ENCODE data around the gene COA3. TPM values are rescaled to one million over a fixed set of nuclear protein-coding genes. Genes with fewer than 3 reads are reported as not detected.
A peak's percentile ranks its signal among the peaks of the same experiment; 100 is the strongest.

The COA3 gene
- total and polyA plus RNA-seq, 2 experiments from 2014 or later = 81.2 to 138 TPM

DNA sequence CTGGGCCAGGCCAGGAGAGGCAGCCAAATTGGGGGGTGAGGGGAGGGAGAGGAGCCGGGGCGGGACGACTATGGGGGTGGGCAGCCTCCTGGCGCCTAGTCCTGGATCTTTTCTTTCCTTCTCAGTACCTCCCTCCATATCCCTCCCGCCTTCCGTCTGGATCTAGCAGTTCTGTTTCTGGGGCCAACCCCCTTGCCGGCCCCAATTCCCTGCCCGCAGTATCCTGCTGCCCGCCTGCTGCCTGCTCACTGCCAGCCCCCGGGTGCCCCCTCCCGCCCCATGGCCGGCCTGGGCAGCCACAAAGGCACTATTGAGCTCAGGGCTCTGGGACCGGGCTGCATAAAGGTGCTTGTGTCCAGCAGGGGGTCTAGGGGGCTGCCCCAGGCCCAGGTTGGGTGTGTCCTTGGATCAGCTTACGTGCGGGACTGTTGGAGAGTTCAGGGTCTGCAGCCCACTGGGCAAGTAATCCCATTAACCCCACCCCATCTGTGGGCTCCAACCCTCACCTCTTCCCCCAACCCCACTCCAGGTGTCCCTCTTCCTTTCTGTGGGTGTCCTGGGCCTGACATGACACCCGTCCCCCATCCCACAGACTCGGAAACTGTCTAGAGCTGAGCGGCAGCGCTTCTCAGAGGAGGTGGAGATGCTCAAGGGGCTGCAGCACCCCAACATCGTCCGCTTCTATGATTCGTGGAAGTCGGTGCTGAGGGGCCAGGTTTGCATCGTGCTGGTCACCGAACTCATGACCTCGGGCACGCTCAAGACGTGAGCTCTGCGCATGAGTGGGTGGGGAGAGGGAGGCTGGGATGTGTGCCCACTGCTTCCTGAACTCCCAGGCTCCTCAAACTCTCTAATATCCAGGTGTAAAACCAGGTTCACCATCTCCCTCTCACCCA is 16.1 kb downstream of the COA3 start:
- H3K27me3 Mint-ChIP-seq (ENCODE audit: insufficient read depth, low read depth, poor library complexity) = peaks cover 44% of the 10 kb centered on the region
- H3K27me3 ChIP-seq (ENCODE audit: insufficient read depth) = peaks cover 34% of the 10 kb centered on the region
- ATAC-seq (0 out of 3 replicates have a peak, but pooled peaks have one; percentile 2), DNase-seq (ENCODE audit: low spot score) (no peak)
- no peaks in the 10 kb centered on the region for H3K9me2 ChIP-seq (ENCODE audit: insufficient read depth)
- H4K20me1 ChIP-seq (replicated peaks; ENCODE audit: insufficient read depth) = no peaks in the 10 kb centered on the region
- H3K9me3 Mint-ChIP-seq = no peaks in the 10 kb centered on the region; the same call in 2 of the 3 replicates
- H3K4me3 ChIP-seq = no peak overlapping the region
- H2AFZ ChIP-seq = no peak overlapping the region
- H3K4me3 Mint-ChIP-seq = no peak overlapping the region; the same call in 2 of the 3 replicates
- no peaks in the 10 kb centered on the region for H3K36me3 ChIP-seq (ENCODE audit: insufficient read depth)
- H3K27ac ChIP-seq (ENCODE audit: low read depth) = no peak overlapping the region
- H3K4me1 ChIP-seq (ENCODE audit: insufficient read depth) = peaks cover 21% of the 10 kb centered on the region; the same call in 1 of the 2 replicates
- no peak overlapping the region for H3K27ac Mint-ChIP-seq
- H3K4me1 Mint-ChIP-seq = peaks cover 24% of the 10 kb centered on the region
- no peak overlapping the region for H3K4me2 ChIP-seq
- TF ChIP-seq NANOG (IDR thresholded peaks at IDR 0.05; ENCODE audit: borderline replicate concordance) (no peak), ZNF331 (CRISPR knock-in tag; IDR thresholded peaks at IDR 0.05; ENCODE audit: low read depth) (no peak), POLR2AphosphoS5 (IDR thresholded peaks at IDR 0.05; ENCODE audit: low read depth) (no peak), CREB1 (CRISPR knock-in tag; IDR thresholded peaks at IDR 0.05; ENCODE audit: low read depth) (no peak), ZNF114 (CRISPR knock-in tag; IDR thresholded peaks at IDR 0.05) (no peak), EZH2 (IDR thresholded peaks at IDR 0.05; ENCODE audit: low read depth, unreplicated experiment) (no peak), EZH2phosphoT487 (IDR thresholded peaks at IDR 0.05; ENCODE audit: unreplicated experiment) (no peak)
- TF ChIP-seq, protein P1, sequence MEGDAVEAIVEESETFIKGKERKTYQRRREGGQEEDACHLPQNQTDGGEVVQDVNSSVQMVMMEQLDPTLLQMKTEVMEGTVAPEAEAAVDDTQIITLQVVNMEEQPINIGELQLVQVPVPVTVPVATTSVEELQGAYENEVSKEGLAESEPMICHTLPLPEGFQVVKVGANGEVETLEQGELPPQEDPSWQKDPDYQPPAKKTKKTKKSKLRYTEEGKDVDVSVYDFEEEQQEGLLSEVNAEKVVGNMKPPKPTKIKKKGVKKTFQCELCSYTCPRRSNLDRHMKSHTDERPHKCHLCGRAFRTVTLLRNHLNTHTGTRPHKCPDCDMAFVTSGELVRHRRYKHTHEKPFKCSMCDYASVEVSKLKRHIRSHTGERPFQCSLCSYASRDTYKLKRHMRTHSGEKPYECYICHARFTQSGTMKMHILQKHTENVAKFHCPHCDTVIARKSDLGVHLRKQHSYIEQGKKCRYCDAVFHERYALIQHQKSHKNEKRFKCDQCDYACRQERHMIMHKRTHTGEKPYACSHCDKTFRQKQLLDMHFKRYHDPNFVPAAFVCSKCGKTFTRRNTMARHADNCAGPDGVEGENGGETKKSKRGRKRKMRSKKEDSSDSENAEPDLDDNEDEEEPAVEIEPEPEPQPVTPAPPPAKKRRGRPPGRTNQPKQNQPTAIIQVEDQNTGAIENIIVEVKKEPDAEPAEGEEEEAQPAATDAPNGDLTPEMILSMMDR (conservative IDR thresholded peaks at IDR 0.05; ENCODE audit: low read depth in 2 of 2) = no peak
- TF ChIP-seq, protein P2, sequence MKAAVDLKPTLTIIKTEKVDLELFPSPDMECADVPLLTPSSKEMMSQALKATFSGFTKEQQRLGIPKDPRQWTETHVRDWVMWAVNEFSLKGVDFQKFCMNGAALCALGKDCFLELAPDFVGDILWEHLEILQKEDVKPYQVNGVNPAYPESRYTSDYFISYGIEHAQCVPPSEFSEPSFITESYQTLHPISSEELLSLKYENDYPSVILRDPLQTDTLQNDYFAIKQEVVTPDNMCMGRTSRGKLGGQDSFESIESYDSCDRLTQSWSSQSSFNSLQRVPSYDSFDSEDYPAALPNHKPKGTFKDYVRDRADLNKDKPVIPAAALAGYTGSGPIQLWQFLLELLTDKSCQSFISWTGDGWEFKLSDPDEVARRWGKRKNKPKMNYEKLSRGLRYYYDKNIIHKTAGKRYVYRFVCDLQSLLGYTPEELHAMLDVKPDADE (IDR thresholded peaks at IDR 0.05) = no peak
- TF ChIP-seq, protein P3, sequence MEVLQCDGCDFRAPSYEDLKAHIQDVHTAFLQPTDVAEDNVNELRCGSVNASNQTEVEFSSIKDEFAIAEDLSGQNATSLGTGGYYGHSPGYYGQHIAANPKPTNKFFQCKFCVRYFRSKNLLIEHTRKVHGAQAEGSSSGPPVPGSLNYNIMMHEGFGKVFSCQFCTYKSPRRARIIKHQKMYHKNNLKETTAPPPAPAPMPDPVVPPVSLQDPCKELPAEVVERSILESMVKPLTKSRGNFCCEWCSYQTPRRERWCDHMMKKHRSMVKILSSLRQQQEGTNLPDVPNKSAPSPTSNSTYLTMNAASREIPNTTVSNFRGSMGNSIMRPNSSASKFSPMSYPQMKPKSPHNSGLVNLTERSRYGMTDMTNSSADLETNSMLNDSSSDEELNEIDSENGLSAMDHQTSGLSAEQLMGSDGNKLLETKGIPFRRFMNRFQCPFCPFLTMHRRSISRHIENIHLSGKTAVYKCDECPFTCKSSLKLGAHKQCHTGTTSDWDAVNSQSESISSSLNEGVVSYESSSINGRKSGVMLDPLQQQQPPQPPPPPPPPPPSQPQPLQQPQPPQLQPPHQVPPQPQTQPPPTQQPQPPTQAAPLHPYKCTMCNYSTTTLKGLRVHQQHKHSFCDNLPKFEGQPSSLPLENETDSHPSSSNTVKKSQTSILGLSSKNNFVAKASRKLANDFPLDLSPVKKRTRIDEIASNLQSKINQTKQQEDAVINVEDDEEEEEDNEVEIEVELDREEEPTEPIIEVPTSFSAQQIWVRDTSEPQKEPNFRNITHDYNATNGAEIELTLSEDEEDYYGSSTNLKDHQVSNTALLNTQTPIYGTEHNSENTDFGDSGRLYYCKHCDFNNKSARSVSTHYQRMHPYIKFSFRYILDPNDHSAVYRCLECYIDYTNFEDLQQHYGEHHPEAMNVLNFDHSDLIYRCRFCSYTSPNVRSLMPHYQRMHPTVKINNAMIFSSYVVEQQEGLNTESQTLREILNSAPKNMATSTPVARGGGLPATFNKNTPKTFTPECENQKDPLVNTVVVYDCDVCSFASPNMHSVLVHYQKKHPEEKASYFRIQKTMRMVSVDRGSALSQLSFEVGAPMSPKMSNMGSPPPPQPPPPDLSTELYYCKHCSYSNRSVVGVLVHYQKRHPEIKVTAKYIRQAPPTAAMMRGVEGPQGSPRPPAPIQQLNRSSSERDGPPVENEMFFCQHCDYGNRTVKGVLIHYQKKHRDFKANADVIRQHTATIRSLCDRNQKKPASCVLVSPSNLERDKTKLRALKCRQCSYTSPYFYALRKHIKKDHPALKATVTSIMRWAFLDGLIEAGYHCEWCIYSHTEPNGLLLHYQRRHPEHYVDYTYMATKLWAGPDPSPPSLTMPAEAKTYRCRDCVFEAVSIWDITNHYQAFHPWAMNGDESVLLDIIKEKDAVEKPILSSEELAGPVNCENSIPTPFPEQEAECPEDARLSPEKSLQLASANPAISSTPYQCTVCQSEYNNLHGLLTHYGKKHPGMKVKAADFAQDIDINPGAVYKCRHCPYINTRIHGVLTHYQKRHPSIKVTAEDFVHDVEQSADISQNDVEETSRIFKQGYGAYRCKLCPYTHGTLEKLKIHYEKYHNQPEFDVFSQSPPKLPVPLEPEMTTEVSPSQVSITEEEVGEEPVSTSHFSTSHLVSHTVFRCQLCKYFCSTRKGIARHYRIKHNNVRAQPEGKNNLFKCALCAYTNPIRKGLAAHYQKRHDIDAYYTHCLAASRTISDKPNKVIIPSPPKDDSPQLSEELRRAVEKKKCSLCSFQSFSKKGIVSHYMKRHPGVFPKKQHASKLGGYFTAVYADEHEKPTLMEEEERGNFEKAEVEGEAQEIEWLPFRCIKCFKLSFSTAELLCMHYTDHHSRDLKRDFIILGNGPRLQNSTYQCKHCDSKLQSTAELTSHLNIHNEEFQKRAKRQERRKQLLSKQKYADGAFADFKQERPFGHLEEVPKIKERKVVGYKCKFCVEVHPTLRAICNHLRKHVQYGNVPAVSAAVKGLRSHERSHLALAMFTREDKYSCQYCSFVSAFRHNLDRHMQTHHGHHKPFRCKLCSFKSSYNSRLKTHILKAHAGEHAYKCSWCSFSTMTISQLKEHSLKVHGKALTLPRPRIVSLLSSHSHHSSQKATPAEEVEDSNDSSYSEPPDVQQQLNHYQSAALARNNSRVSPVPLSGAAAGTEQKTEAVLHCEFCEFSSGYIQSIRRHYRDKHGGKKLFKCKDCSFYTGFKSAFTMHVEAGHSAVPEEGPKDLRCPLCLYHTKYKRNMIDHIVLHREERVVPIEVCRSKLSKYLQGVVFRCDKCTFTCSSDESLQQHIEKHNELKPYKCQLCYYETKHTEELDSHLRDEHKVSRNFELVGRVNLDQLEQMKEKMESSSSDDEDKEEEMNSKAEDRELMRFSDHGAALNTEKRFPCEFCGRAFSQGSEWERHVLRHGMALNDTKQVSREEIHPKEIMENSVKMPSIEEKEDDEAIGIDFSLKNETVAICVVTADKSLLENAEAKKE (CRISPR knock-in tag; IDR thresholded peaks at IDR 0.05) = no peak
- H3K79me2 ChIP-seq (replicated peaks; ENCODE audit: insufficient read depth) = no peaks in the 10 kb centered on the region
- H3F3A ChIP-seq (replicated peaks; ENCODE audit: low read depth) = peaks cover 12% of the 10 kb centered on the region; the same call in 1 of the 2 replicates
- peaks cover 21% of the 10 kb centered on the region for H3K36me3 Mint-ChIP-seq (ENCODE audit: low read depth)

All from GM23338 (cell line).